GM21723 (cell line): Measurements from ENCODE around the gene KCTD15.
A peak's percentile ranks its signal among the peaks of the same experiment; 100 is the strongest.

ENCODE experiments used
- ATAC-seq: cut with Tn5 transposase; IDR thresholded peaks from one replicate; pipeline ENCODE4 v1.9.1; 2021; ENCODE audit warnings: mild to moderate bottlenecking, moderate library complexity; ENCODE audit not compliant: unreplicated experiment

Gene KCTD15

GRCh38 chr19:33771384-33772101 is 25.1 kb upstream of the KCTD15 start:
- ATAC-seq, result no peak

DNA sequence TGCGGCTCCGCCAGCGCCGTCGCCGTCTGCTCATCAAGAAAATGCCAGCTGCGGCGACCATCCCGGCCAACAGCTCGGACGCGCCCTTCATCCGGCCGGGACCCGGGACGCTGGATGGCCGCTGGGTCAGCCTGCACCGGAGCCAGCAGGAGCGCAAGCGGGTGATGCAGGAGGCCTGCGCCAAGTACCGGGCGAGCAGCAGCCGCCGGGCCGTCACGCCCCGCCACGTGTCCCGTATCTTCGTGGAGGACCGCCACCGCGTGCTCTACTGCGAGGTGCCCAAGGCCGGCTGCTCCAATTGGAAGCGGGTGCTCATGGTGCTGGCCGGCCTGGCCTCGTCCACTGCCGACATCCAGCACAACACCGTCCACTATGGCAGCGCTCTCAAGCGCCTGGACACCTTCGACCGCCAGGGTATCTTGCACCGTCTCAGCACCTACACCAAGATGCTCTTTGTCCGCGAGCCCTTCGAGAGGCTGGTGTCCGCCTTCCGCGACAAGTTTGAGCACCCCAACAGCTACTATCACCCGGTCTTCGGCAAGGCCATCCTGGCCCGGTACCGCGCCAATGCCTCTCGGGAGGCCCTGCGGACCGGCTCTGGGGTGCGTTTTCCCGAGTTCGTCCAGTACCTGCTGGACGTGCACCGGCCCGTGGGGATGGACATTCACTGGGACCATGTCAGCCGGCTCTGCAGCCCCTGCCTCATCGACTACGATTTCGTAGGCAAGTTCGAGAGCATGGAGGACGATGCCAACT is 24.4 kb upstream of the KCTD15 start:
- no peak for ATAC-seq

DNA sequence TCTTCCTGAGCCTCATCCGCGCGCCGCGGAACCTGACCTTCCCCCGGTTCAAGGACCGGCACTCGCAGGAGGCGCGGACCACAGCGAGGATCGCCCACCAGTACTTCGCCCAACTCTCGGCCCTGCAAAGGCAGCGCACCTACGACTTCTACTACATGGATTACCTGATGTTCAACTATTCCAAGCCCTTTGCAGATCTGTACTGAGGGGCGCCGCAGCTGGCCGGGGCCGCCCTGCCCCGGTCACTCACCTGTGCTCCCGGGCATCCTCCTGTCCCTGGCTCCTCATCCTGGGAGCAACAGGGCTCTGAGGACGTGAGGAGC is 23.9 kb upstream of the KCTD15 start:
- no peak for ATAC-seq

DNA sequence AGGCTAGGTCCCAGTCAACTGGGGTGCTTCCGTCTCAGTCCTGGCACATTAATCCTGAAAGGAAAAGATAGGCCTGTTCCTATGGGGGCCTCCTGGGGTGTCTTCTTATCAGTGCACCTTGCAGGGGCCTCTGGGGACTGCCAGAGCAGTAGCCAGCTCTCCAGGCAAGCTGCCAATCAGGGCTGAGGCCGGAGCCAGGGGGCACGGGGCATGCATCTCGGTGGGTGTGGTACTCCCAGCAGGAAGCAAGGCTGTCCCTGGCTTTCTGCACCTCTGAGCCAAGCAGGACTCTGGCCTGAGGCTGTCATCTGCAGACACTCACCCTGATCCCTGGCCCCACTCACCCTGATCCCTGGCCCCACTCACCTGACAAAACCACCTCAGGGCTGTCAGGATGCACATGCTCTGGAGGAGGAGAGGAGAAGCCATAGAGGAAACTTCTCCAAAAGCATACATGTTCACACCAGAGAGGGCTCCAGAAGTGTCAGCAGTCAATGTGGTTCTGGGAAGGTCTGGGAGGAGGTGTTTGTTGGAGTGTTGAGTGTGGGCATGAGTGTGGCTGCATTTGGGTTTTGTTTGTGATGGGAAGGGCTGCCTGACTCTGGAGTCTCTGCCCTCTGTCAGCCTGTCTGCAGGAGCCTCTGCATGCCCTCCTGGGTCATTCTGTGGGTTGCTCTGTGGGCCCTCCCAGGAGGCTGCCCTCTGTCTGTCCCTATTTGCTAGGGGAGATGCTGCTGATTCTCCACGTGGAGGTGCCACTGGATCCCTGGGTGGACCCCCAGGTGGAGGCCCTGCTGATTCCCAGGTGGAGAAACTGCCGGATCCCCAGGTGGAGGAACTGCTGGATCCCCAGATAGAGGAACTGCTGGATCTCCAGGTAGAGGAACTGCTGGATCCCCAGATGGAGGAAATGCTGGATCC is 22.7 kb upstream of the KCTD15 start:
- ATAC-seq, result no peak

- ATAC-seq, result no peak
These were observed 21.9 kb upstream of the KCTD15 start for GRCh38 chr19:33774751-33775150.

- no peak for ATAC-seq
These were observed 20.8 kb upstream of the KCTD15 start for GRCh38 chr19:33775731-33776487.

DNA sequence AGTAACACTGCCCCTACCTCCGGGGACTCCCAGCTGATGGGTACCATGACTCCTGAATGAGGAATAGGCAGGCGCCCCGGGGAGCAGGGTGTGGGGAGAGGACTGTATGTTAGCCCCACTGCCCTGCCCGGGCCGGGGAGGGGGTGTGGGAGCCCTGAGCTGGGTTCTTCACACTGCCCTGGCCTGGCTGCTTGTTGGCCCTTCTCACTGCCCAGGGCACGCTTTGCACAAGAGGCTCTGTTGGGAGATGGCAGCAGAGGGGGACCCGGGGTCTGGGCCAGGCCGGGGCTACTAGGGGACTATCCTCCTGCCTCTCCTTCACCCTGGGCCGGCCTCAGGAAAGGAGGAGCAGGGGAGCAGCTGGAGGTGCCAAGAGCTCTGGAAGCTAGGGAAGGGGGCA is 19.3 kb upstream of the KCTD15 start:
- ATAC-seq, result no peak

GRCh38 chr19:33777753-33778088 is 18.9 kb upstream of the KCTD15 start:
- no peak for ATAC-seq

GRCh38 chr19:33778089-33778791 is 18.4 kb upstream of the KCTD15 start:
- ATAC-seq, result peak; percentile 88

GRCh38 chr19:33779849-33780248 is 16.8 kb upstream of the KCTD15 start:
- ATAC-seq, result no peak

DNA sequence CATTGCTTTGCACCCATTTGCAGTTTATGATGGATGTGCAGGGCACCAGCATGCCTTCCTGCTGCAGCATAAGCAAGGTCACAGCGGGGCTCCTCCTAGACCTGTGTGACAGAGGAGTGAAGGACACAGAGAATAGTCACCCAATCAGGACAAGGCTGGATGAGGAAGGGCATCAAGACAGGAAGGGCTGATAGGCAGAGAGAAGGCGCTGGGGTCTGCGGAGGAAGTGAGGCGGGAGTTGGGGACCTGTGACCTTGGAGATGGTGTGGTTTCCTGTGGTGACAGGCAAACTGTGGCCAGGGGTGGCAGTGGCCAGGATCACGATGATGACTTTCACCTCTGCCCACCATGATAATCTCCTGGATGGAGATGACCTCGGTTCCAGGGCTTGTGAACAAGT is 16.4 kb upstream of the KCTD15 start:
- ATAC-seq, result no peak

DNA sequence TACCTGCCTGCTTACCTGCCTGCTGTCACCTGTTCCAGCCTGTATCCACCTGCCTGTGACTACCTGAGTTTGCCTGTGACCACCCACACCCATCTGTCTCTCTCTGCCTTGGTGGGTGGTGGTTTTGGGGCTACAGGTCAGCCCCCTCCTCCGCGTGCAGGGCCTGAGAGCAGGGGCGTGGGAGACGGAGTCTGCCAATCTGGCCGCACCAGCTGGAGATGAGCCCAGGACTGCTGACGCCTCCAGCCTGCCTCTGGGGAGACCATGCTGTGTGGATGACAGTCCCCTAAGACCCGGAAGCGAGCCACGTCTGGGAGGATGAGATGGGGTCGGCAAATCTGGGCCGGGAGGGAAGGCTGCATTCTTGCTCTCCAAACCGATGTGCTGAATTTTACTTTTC is 15.9 kb upstream of the KCTD15 start:
- no peak for ATAC-seq

DNA sequence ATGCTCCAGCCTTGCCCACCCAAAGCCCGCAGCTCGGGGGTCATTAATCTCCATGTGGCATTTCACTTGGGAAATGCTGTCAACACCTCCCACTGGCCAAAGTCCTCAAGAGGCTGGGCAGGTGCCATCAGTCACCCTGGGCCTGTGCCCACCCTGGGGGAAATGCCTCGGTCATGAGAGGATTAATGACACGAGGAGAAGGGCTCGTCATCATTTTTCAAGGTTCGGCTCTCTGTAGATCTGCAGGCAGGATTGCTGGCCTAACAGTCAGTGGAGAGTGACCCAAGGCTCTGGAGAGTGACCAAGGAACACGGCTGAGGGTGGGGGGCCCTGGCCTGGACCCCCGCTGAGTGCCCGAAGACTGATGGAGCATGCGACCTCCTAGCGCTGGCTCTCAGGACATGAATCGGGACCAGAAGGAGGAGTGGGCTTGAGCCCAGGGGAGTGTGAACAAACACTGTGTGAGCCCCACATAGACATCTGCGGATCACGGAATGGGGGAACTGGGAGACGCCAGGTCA is 15.2 kb upstream of the KCTD15 start:
- no peak for ATAC-seq

DNA sequence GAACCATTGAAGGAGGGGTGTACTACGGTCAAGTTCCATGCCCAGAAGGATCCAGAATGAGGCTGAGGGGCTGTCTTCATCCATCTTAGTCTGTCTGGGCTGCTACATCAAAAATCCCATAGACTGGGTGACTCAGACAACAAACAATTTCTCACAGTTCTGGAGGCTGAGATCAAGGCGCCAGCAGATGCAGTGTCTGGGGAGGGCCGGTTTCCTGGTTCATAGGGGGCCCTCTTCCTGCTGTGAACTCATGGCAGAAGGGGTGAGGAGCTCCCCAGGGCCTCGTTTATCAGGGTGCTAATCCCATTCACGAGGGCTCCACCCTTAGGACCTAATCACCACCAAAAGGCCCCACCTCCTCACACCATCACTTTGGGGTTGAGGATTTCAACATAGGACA is 14.7 kb upstream of the KCTD15 start:
- no peak for ATAC-seq

GRCh38 chr19:33784432-33784831 is 12.2 kb upstream of the KCTD15 start:
- ATAC-seq, result no peak

- ATAC-seq, result no peak
These were observed 10.9 kb upstream of the KCTD15 start for GRCh38 chr19:33785795-33786194.

DNA sequence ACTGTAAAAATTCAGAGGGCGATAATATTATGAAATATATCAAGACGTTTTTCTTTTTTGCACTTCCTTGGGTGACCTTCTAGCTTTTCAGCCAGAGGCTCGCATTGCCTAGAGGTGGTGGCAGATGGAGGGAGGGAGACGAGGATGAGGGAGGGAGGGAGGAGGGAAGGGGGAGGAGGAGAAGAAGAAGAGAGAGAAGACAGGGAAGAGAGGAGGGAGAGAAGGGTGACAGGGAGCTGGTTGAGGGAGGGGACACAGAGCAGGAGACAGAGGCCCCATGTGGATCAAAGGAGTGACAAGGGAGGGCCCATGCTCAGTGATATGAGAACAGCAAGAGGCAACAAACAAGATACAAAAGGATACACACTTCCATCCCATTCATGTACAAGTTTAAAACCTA is 8.0 kb upstream of the KCTD15 start:
- ATAC-seq, result no peak

- ATAC-seq, result no peak
These were observed 7.3 kb upstream of the KCTD15 start for GRCh38 chr19:33789344-33789743.

GRCh38 chr19:33794683-33795369 is 1.8 kb upstream of the KCTD15 start:
- ATAC-seq, result no peak
